GM23248 (cell line): ENCODE results near the gene C3orf49.

Source experiments
- EZH2 ChIP-seq: fragments of 200-600 bp; sonication (generic); IDR thresholded peaks from 2 replicates; pipeline ENCODE4 v1.6.1; 2018; ENCODE audit warnings: antibody characterized with exemption, mild to moderate bottlenecking; ENCODE audit not compliant: insufficient read depth, poor library complexity, severe bottlenecking
- EZH2phosphoT487 ChIP-seq: fragments of 200-600 bp; sonication (generic); IDR thresholded peaks from 2 replicates; pipeline ENCODE4 v1.6.1; 2018; ENCODE audit warnings: antibody characterized with exemption, moderate library complexity, mild to moderate bottlenecking, low read depth; ENCODE audit not compliant: insufficient read depth

- TF ChIP-seq EZH2 = no peak
- no peak for TF ChIP-seq EZH2phosphoT487
These were observed 27.1 kb upstream of the C3orf49 start for GRCh38 chr3:63791974-63792373.
